Subcutaneous abdominal adipose tissue (tissue), 5 donors: ENCODE results near the gene EGLN1.
"Not testable (repeated sequence)": the region's sequence is repeated elsewhere in the genome, so short reads cannot be mapped to it uniquely, and the experiment has no call there.

ENCODE experiments used
- H3K27ac ChIP-seq: one replicate; pipeline ENCODE4 v1.7.0; 2013; ENCODE audit warnings: low read depth, mild to moderate bottlenecking, inconsistent platforms, low read length, moderate library complexity
- H3K27me3 ChIP-seq, 5 donors: one replicate each; pipeline ENCODE4 v1.7.0; 2013; ENCODE audit warnings: low read length in 5 of 5, inconsistent platforms in 1 of 5; ENCODE audit not compliant: control insufficient read depth in 5 of 5, insufficient read depth in 4 of 5
- H3K36me3 ChIP-seq, 5 donors: one replicate each; pipeline ENCODE4 v1.7.0; 2013; ENCODE audit warnings: low read length in 5 of 5; ENCODE audit not compliant: control insufficient read depth in 5 of 5, insufficient read depth in 5 of 5
- H3K4me1 ChIP-seq, 5 donors: one replicate each; pipeline ENCODE4 v1.7.0; 2013; ENCODE audit warnings: low read length in 5 of 5, mild to moderate bottlenecking in 3 of 5, moderate library complexity in 1 of 5; ENCODE audit not compliant: control insufficient read depth in 5 of 5, insufficient read depth in 5 of 5
- H3K4me3 ChIP-seq, 5 donors: one replicate each; pipeline ENCODE4 v1.7.0; 2013; ENCODE audit warnings: low read length in 5 of 5, low read depth in 1 of 5
- H3K9ac ChIP-seq, 5 donors: one replicate each; pipeline ENCODE4 v1.7.0; 2013; ENCODE audit warnings: low read length in 5 of 5, mild to moderate bottlenecking in 4 of 5, moderate library complexity in 3 of 5
- H3K9me3 ChIP-seq, 5 donors: one replicate each; pipeline ENCODE4 v1.7.0; 2013; ENCODE audit warnings: low read length in 5 of 5; ENCODE audit not compliant: control insufficient read depth in 5 of 5
- donor health status: healthy.
- donor health status: healthy.
- donor health status: healthy.
- donor health status: healthy.
- donor health status: healthy.

The EGLN1 gene

GRCh38 chr1:231354330-231355020 is 67.6 kb downstream of the EGLN1 start:
- Histone ChIP-seq H3K4me1 (peaks cover 4 to 12% (median 5%) of the 10 kb centered on the region in 5 donors), H3K27ac (no peak overlapping the region), H3K9me3 (no peaks in the 10 kb centered on the region), H3K27me3 (no peaks in the 10 kb centered on the region), H3K4me3 (no peak overlapping the region), H3K36me3 (peaks cover 18 to 35% (median 25%) of the 10 kb centered on the region in 5 donors), H3K9ac (no peak overlapping the region)

- no peak overlapping the region for H3K4me3 ChIP-seq
- H3K27me3 ChIP-seq: no peaks in the 10 kb centered on the region
- H3K9me3 ChIP-seq: no peaks in the 10 kb centered on the region
- H3K9ac ChIP-seq: peak overlapping the region in 1 of 5 donors; percentile 11
- H3K4me1 ChIP-seq: peaks cover 2 to 10% (median 4%) of the 10 kb centered on the region in 5 donors
- H3K36me3 ChIP-seq: peaks cover 22 to 42% (median 28%) of the 10 kb centered on the region in 5 donors
- no peak overlapping the region for H3K27ac ChIP-seq
Measured at GRCh38 chr1:231353086-231353485, 69.0 kb downstream of the EGLN1 start.

- no peak overlapping the region for H3K4me3 ChIP-seq
- peaks cover 26 to 49% (median 33%) of the 10 kb centered on the region in 5 donors for H3K36me3 ChIP-seq
- no peaks in the 10 kb centered on the region for H3K9me3 ChIP-seq
- H3K27ac ChIP-seq: no peak overlapping the region
- H3K9ac ChIP-seq: no peak overlapping the region
- peaks cover 0 to 7% (median 2%) of the 10 kb centered on the region in 5 donors for H3K4me1 ChIP-seq
- H3K27me3 ChIP-seq: no peaks in the 10 kb centered on the region
Measured at GRCh38 chr1:231351816-231352215, 70.3 kb downstream of the EGLN1 start.

GRCh38 chr1:231348856-231349255 is 73.2 kb downstream of the EGLN1 start:
- not testable (repeated sequence) for H3K9ac ChIP-seq, H3K27ac ChIP-seq, H3K27me3 ChIP-seq, H3K4me3 ChIP-seq, H3K4me1 ChIP-seq, H3K9me3 ChIP-seq
- H3K36me3 ChIP-seq: peaks cover 26 to 48% (median 33%) of the 10 kb centered on the region in 5 donors

- no peak overlapping the region for H3K9ac ChIP-seq
- H3K27me3 ChIP-seq: no peaks in the 10 kb centered on the region
- H3K4me1 ChIP-seq: peaks cover 0 to 7% (median 2%) of the 10 kb centered on the region in 5 donors
- H3K4me3 ChIP-seq: no peak overlapping the region
- H3K36me3 ChIP-seq: peaks cover 29 to 50% (median 33%) of the 10 kb centered on the region in 5 donors
- no peaks in the 10 kb centered on the region for H3K9me3 ChIP-seq
- H3K27ac ChIP-seq: no peak overlapping the region
Measured at GRCh38 chr1:231348442-231348841, 73.6 kb downstream of the EGLN1 start.

- H3K27ac ChIP-seq: no peak overlapping the region
- no peaks in the 10 kb centered on the region for H3K27me3 ChIP-seq
- no peaks in the 10 kb centered on the region for H3K9me3 ChIP-seq
- peaks cover 0 to 7% (median 2%) of the 10 kb centered on the region in 5 donors for H3K4me1 ChIP-seq
- H3K36me3 ChIP-seq: peaks cover 28 to 49% (median 31%) of the 10 kb centered on the region in 5 donors
- H3K9ac ChIP-seq: no peak overlapping the region
- H3K4me3 ChIP-seq: no peak overlapping the region
Measured at GRCh38 chr1:231347961-231348360, 74.1 kb downstream of the EGLN1 start.

- peaks cover 8 to 37% (median 33%) of the 10 kb centered on the region in 5 donors for H3K4me1 ChIP-seq
- peaks cover 0 to 14% (median 5%) of the 10 kb centered on the region in 5 donors for H3K36me3 ChIP-seq
- H3K27ac ChIP-seq: no peak overlapping the region
- no peaks in the 10 kb centered on the region for H3K27me3 ChIP-seq
- no peak overlapping the region for H3K4me3 ChIP-seq
- H3K9ac ChIP-seq: no peak overlapping the region
- no peaks in the 10 kb centered on the region for H3K9me3 ChIP-seq
Measured at GRCh38 chr1:231340328-231341013, 81.6 kb downstream of the EGLN1 start.

- Histone ChIP-seq H3K27ac (peak within 1 kb of the TSS; percentile 81), H3K27me3 (no peaks in the 10 kb centered on the region), H3K4me1 (peaks cover 12 to 56% (median 53%) of the 10 kb centered on the region in 5 donors), H3K9me3 (no peaks in the 10 kb centered on the region), H3K4me3 (peak within 1 kb of the TSS; percentile 91 to 99 (median 97)), H3K9ac (peak within 1 kb of the TSS; percentile 40 to 99 (median 98)), H3K36me3 (peaks cover 0 to 10% (median 3%) of the 10 kb centered on the region in 5 donors)
Measured at GRCh38 chr1:231338270-231339128, 83.6 kb downstream of the EGLN1 start, which contains the start of gene SPRTN. TSS of gene SPRTN (plus strand) at chr1:231338293. CDS start at chr1:231338384, 91 bp downstream.

- Histone ChIP-seq H3K27ac (peak within 1 kb of the TSS; percentile 81), H3K9ac (peak within 1 kb of the TSS; percentile 40 to 99 (median 98)), H3K4me1 (peaks cover 12 to 64% (median 60%) of the 10 kb centered on the region in 5 donors), H3K9me3 (no peaks in the 10 kb centered on the region), H3K27me3 (no peaks in the 10 kb centered on the region), H3K4me3 (peak within 1 kb of the TSS; percentile 91 to 99 (median 97)), H3K36me3 (peaks cover 0 to 7% (median 3%) of the 10 kb centered on the region in 5 donors)
Measured at GRCh38 chr1:231337472-231338269, 84.4 kb downstream of the EGLN1 start, which contains the start of gene EXOC8. TSS of gene EXOC8 (minus strand) at chr1:231337852. CDS start at chr1:231337745, 107 bp downstream.
